ENCODE measurements around the gene ABCA9.
"Not testable (repeated sequence)": the region's sequence is repeated elsewhere in the genome, so short reads cannot be mapped to it uniquely, and the experiment has no call there.

DNA sequence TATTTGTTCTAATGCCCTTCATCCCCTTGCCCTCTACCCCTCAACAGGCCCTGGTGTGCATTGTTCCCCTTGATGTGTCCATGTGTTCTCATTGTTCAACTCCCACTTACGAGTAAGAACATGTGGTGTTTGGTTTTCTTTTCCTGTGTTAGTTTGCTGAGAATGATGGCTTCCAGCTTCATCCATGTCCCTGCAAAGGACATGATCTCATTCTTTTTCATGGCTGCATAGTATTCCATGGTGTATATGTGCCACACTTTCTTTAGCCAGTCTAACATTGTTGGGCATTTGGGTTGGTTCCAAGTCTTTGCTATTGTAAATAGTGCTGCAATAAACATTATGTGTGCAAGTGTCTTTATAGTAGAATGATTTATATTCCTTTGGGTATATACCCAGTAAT, 112.9 kb downstream of the ABCA9 start:
- TF ChIP-seq, protein P1, sequence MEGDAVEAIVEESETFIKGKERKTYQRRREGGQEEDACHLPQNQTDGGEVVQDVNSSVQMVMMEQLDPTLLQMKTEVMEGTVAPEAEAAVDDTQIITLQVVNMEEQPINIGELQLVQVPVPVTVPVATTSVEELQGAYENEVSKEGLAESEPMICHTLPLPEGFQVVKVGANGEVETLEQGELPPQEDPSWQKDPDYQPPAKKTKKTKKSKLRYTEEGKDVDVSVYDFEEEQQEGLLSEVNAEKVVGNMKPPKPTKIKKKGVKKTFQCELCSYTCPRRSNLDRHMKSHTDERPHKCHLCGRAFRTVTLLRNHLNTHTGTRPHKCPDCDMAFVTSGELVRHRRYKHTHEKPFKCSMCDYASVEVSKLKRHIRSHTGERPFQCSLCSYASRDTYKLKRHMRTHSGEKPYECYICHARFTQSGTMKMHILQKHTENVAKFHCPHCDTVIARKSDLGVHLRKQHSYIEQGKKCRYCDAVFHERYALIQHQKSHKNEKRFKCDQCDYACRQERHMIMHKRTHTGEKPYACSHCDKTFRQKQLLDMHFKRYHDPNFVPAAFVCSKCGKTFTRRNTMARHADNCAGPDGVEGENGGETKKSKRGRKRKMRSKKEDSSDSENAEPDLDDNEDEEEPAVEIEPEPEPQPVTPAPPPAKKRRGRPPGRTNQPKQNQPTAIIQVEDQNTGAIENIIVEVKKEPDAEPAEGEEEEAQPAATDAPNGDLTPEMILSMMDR (IDR thresholded peaks at IDR 0.05; ENCODE audit: insufficient read depth, low read length, poor library complexity, severe bottlenecking) = not testable (repeated sequence)
- not testable (repeated sequence) for TF ChIP-seq EZH2phosphoT487 (conservative IDR thresholded peaks at IDR 0.05; ENCODE audit: low read length)

All from SU-DHL-6 (cell line).